ENCODE measurements around the gene MAGIX.
"Not testable (repeated sequence)": the region's sequence is repeated elsewhere in the genome, so short reads cannot be mapped to it uniquely, and the experiment has no call there.

The MAGIX gene

DNA sequence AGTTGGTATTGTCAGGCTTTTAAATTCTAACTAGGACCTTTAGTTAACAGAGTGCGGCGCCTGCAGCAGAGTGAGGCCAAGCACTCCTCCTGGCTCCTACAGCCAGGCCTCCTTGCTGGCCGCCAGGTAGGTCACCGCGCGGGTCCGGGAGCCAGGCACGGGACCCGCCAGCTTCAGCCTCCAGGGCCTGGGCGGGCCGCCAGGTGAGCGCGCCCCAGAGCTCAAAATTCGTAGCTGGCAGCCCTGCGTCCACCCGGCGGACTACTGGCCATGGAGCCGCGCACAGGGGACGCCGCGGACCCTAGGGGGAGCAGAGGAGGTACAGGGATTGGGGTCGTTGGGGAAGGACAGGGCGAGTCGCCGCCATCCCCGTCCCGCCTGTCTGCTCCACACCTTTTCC is at the start of gene MAGIX:
Gene MAGIX (plus strand): TSS at position 139 of the 400 bp plus-strand sequence. CDS start 132 bp downstream, at position 271.
- no peak for DNase-seq

DNA sequence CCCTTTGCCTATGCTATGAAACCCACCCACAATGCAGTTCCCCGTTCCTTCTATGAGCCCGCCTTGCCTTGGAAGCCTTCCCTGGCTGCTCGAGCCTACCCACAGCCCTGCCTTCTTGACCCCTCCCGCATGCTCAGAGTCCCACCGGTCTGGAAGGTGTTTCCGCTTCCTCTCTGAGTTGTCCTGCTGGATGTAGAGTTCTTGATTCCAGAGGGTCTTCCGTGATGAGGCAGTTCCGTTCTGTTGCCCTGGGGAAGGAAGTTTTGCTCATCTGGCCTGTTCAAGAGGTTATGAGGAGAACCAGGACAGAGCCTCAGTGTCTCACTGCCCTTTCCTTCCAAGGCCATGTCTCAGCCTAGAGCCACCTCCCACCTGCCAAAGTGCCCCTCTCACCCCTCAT is 46.5 kb upstream of the MAGIX start:
- no peak for DNase-seq

DNA sequence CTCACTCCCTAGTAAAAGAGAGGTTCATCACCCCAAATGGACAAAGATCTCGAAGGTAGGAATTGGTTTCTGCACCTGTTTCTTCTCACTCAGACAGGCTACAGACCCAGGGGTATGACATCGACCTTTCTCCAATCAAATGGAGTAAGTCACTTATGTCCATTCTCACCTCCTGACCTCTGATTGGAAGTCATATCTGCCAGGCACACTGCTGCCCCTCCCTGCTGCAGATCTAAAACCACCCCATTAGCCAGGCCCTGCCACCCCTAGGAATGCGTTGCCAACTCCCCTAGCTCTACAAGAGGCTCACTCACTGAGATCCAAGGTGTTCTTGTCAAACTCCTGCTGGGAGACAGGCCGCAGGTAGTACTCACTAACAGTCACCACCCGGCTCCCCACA is 45.8 kb upstream of the MAGIX start:
- DNase-seq = no peak

DNA sequence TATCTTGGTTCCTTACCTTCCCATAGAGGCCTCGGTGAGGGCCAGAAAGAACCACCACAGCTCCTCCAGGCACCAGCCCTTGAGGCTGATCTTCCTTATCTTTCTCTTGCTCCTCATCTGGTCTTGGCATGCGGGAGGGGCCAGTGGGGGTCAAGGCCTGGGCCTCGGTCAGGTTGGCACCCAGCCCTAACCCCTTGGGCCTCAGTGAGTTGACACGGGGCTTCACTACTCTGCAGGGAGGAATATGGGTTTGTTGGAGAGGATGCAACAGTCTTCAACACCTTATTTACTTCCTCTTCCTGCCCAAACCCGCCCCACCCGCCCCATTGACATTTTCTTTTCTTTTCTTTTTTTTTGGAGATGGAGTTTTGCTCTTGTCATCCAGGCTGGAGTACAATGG is 45.0 kb upstream of the MAGIX start:
- DNase-seq = no peak

DNA sequence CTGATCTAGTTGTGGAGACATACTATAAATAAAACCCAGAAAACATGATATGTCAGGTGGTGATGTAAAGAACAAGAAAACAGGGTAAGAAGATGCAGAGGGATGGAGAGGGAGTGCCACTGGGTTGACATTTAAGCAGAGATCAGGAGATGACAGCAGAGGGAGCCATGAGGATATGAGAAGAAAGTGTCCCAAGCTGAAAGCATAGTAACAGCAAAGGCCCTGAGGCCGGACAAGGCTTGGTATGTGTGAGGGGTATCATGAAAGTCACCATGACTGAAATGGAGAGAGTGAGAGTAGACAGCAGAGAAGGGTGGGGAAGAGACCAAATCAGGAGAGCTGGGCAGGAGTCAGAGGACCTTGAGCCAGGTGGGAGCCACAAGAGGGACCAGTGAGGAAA is 42.5 kb upstream of the MAGIX start:
- no peak for DNase-seq

DNA sequence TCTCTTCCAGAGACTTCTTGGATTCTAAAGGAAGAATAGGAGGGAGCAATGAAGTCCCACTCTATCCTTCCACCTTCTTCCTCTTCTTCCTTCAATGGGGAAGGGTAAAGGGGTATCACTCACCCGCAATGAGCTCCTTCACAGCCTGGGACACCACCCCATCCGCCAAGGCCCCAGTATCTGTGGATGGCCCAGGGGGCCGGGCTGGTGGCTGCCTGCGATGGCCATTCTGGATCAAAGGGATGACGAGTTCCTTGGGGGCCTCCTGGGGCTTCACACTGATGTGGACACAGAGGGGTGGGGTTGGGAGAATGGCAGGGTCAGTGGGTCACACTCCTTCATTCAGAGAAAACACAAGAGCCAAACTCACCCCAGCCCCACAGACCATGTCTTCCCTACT is 40.1 kb upstream of the MAGIX start:
- no peak for DNase-seq

DNA sequence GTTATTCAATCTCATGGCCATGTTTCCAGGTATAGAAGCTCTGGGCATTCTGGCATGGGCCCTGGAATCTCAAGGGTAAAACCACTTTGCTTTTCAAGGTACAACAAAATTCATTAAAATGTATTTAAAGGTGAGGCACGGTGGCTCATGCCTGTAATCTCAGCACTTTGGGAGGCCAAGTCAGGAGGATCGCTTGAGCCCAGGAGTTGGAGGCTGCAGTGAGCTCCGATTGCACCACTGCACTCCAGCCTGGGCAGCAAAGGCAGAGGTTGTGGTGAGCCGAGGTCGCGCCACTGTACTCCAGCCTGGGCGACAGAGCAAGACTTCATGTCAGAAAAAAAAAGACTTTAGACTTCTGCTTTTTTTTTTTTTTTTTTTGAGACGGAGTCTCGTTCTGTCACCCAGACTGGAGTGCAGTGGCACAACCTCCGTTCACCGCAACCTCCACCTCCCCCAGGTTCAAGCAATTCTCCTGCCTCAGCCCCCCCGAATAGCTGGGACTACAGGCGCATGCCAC is 34.8 kb upstream of the MAGIX start:
- DNase-seq = not testable (repeated sequence)

DNA sequence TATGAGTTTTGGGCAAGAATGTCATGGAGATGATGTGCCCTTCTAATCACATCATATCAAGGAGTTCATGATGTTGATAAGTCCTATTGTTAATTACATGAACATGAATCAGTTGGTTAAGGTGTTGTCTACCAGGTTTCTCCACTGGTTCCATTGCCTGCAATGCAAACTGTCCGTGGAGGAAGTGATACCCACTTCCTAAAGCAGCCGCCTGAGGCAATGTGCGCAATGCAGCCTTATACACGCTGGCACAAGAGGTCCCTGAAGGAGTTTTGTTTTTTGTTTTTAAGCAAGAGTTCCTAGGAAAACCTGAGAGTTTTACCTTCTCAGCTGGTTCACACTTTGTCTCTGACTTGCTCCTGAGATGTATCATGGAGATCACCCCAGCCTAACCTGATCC is 33.1 kb upstream of the MAGIX start:
- DNase-seq = no peak

DNA sequence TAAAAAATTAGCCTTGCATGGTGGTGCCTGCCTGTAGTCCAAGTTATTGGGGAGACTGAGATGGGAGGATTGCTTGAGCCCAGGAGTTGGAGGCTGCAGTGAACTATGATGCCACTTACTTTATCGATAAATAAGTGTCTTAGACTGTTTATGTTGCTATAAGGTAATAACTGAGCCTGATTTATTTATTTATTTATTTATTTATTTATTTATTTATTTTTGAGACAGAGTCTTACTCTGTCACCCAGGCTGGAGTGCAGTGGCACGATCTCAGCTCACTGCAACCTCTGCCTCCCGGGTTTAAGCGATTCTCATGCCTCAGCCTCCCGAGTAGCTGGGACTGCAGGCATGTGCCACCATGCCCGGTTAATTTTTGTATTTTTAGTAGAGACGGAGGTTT is 30.3 kb upstream of the MAGIX start:
- DNase-seq = not testable (repeated sequence)

DNA sequence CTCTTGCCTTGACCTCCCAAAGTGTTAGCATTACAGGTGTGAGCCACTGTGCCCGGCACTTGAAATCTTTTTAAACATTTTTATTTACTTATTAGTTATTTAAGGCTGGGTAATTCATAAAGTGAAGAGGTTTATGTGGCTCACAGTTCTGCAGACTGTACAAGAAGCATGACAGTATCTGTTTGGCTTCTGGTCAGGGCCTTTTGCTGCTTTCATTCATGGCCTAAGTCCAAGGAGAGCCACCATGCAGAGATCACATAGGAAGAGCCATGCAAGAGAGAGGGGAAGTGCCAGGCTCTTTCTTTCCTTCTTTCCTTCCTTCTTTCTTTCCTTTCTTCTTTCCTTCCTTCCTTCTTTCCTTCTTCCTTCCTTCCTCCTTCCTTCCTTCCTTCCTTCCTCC is 28.8 kb upstream of the MAGIX start:
- no peak for DNase-seq

DNA sequence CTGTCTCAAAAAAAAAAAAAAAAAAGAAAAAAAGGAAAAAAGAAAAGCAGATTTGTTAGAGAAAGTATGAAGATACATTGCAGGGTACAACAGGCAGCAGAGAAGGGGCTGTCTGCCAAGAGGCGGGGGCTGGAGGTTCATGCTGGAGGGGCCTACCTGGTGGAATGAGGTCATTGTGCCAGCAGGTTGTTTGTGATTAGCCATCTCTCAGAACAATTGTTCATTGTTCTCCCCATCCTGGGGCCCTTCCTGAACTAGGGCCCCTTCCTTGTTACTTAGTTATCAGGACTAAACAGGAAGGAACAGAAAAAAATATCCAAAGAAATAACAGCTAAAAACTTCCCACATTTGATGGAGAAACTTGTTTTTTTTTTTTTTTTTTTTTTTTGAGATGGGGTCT is 25.1 kb upstream of the MAGIX start:
- no peak for DNase-seq

DNA sequence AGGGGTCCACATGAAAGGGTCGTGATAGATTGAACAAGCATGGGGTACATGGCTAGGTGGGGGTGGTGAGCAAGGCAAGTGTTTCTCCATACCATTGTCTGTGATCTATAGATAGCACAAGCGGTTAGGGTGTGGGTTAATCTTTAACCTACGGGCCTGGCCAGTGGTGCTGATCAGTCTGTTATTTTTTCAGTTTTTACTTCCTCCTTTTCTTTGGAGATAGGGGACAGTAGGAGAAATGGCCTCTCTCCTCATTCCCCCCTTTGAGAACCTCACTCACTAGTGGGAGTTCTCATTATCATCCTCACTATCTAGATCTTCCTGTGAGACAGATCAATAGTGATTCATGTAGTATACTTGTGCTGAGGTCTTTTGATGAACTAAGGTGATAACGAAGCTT is 22.8 kb upstream of the MAGIX start:
- DNase-seq = no peak

DNA sequence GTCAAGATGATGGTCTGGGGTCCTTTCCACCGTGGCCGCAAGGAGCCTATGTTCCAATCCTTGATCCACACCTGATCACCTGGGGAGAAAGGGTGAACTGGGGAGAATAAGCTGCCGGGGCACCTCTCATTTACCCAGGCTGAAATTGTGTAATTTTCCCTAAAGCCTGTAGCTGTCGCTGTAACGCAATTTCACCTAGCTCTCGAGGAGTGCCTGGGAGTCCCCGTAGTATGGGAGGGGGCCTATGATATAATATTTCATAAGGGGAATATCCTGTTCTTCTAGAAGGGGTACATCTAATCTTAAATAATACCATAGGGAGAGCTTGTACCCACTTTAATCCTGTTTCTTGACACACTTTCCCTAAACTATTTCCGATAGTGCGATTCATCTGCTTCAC is 20.3 kb upstream of the MAGIX start:
- DNase-seq = not testable (repeated sequence)

DNA sequence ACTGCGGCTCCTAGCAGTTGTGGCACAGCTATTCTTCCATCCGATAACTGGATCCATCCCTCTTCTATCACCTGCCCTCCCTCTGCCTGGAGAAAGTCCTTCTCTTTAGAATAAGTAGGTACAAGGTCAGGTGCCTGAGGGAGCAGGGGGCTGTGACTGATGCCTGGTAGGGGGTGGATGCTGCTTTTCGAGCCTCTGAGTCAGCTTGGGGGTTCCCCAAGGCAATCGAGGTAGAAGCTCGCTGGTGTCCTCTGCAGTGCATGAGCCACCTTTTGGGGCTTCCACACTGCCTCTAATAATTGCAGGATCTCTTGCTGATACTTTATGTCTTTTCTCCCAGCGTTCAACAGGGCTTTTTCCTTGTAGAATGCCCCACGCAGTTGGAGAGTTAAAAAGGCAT is 19.4 kb upstream of the MAGIX start:
- DNase-seq = peak in 1 of 2 experiments; percentile 5

DNA sequence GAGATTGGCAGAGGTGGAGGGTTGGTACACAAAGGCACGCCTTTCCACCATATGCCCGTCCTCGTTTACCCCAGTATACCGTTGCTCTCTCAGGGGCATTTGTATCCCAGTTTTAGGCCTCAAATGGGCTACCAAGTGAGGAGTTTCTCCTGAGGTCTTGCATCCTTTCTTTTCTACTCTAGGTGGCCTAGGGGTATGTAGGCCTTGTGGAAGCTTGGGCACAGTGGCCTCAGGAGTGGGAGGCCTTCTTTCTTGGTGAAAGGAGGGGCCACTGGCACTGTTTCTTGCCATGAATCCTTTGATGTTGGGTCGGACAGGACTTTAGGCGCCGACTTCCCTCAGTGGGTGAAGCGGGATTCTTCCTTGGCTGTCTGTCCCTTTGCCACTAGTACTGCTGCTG is 15.3 kb upstream of the MAGIX start:
- no peak for DNase-seq

DNA sequence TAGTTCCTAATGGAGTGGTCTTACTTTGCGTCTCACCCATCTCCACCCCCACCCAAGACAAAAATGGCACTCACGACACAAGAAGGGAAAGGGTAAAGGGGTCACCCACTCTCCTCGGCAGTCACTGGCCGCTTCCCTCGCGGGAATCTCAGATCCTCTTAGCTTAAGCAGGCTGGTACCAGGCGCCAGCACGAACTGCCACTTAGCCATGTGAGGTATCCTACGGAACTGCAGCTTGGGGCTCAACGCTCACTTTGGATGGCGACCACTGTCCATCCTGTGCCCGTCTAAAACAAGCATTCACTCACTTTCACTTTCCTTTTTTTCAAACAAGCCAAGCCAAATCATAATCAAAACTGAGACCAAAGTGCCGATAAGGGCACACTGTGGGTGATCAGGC is 14.6 kb upstream of the MAGIX start:
- no peak for DNase-seq

DNA sequence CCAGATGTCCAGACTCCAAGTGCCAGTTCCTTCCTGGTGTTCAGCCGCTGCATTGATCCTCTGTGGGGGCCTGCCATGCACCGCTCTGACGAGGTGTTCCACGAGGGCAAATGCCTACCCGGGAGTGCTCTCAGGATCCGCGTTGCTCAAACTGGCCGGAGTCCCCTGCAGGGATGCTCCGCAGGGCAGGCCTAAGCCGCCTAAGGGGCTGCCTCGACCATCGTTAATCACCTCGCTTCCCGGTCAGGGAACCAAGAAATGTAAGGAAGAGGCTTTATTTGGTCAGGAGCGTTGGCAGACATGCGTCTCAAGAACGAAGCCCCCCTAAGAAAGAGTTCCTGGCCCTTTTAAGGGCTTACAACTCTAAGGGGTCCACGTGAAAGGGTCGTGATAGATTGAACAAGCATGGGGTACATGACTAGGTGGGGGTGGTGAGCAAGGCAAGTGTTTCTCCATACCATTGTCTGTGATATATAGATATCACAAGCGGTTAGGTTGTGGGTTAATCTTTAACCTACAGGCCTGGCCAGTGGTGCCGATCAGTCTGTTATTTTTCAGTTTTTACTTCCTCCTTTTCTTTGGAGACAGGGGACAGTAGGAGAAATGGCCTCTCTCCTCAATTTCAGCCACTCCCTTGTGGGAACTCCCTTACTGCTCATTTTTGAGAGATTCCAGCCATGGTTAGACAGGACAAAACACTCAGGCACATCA is 14.0 kb upstream of the MAGIX start:
- not testable (repeated sequence) for DNase-seq

DNA sequence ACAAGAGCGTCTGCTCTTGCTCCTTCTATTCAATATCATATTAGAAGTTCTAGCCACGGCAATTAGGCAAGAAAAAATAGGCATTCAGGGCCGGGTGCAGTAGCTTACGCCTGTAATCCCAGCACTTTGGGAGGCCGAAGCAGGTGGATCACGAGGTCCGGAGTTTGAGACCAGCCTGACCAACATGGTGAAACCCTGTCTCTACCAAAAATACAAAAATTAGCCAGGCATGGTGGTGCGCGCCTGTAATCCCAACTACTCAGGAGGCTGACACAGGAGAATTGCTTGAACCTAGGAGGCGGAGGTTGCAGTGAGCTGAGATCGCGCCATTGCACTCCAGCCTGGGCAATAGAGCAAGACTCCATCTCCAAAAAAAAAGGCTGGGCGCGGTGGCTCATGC is 13.3 kb upstream of the MAGIX start:
- not testable (repeated sequence) for DNase-seq

DNA sequence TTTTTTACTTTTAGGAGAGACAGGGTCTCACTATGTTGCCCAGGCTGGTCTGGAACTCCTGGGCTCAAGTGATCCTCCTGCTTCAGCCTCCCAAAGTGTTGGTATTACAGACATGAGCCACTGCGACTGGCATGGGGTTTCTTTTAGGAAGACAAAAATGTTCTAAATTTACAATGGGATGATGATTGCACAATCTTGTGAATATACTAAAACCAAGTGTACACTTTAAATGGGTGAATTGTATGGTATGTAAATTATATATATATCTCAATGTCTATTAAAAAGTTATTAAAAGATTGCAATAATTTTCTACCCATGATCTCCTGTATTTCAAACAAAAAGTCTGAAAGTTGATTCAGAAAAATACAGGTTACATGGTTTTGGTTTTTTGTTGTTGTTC is 9.1 kb upstream of the MAGIX start:
- DNase-seq = no peak

DNA sequence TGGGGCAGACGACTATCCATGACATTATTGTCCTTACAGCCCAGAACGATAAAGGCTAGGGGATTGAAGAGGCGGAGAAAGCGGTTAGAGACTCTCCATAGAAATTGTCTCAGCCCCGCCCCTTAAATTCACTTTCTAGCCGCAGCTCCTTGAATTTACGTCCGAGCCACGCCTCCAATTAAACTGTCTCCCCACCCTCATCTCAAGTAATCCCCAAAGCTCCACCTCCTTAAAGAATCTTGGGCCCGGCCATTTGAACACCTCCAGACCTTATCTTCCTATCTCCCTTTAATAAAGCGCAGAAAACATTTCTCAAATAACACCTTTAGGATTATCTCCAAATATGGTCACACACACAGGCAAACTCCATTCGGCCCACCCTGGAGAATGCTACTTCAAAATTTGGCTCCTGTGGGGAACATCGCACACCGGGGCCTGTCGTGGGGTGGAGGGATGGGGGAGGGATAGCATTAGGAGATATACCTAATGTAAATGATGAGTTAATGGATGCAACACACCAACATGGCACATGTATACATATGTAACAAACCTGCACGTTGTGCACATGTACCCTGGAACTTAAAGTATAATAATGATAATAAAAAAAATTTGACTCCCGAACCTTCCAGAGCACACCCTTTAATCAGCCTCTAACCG is 7.2 kb upstream of the MAGIX start:
- DNase-seq = peak in 1 of 2 experiments; percentile 21

DNA sequence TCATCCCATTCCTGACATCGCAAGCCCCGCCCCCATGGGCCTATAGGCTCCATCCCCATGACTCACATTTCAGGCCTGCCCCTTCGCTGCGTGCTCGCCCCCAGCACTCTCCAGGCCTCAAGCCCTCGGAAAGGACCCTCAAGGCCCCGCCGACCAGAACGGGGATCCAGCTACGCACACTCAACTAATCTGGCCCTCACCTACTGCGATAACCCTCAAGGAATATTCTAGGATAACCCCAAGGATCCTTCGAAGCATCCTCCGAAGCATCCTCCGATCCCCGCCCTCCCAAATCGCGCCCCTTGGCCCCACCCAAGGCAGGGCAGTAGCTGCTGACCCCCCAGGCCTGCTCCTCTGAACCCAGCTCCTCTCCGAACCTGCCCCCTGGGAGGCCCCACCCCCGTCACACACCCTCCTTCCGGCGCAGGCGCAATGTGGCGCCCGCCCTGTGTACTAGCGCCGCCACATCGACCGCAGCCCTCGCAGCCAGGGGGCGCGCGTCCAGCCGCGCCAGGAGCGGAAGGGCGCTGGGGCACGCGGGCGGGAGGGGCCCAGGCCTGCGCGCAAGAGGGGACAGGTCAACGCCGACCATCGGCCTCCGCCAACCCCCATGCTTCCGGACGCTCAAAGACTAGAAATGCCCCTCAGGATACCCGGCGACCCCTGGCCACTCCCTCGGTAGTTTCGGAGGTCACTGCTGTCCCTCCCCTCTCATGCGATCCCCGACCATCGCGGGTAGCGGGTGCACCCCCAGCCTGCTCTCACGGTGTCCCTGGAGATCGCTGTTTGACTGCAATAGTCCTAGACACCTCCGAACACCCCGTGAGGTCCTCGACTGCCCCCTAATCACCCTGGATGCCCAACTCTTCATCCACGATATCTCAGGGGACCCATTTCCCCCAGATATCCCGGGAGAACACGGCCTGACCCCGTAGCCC is 6.4 kb upstream of the MAGIX start:
- peak; percentile 80 to 83 for DNase-seq

DNA sequence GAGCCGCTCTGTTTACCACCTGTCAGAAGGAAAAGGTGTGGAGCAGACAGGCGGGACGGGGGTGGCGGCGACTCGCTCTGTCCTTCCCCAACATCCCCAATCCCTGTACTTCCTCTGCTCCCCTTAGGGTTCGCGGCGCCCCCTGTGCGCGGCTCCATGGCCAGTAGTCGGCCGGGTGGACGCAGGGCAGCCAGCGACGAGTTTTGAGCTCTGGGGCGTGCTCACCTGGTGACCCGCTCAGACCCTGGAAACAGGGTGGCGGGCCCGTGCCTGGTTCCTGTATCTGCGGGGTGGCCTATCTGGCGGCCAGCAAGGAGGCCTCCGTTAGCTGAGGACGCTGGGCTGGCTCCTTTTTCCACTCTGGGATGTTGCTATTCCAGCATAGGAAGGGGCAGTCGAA is 5.4 kb upstream of the MAGIX start:
- DNase-seq = no peak

DNA sequence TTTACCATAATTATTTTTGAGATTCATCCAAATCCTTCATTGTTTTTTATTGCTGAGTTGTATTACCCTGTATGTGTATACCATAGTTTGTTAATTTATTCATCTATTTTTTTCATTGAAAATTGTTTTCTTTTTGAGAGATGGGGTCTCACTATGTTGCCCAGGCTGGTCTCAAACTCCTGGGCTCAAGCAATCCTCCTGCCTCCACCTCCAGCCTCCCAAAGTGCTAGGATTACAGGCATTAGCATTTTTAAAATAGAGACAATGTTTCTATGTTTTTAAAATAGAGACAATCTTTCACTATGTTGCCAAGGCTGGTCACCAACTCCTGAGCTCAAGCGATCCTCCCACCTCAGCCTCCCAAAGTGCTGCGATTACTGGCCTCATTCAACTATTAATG is 1.6 kb upstream of the MAGIX start:
- no peak for DNase-seq
